ENCODE results near the gene ZC3H12A. TPM values are rescaled to one million over a fixed set of nuclear protein-coding genes. Genes with fewer than 3 reads are reported as not detected.
A peak's percentile ranks its signal among the peaks of the same experiment; 100 is the strongest.

The ZC3H12A gene
- total RNA-seq, 5 donors from 2014 or later (not counting 1 experiment from before 2014, with no cell fraction given) = 49.5 to 131 (median 53.5) TPM

DNA sequence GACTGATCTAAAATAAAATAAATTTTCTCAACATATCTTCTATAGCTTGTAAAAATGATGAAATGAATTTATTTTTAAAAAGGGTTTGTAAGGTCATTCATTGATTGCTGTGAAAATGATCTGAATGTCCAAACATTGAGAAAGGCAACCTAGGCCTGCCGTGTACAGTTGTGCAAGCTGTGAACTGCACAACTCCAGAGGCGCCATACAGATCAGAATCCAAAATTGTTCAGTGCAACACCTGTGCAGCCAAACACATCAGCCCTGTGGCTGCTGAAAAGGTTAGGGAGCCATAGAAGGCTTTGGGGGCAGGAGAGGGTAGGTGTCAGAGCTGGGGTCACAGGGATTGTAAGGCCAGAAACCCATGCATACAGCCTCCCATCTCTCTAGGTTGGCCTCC lies 9.9 kb upstream of the ZC3H12A start:
- ATAC-seq (replicated peaks in 1 of 4) (no peak), DNase-seq (no peak)
- Mint-ChIP-seq H3K27me3 (no peaks in the 10 kb centered on the region), H3K4me1 (peaks cover 2 to 5% (median 4%) of the 10 kb centered on the region in 3 donors), H3K9me3 (no peaks in the 10 kb centered on the region), H3K4me3 (no peak overlapping the region), H3K27ac (no peak overlapping the region), H3K36me3 (no peaks in the 10 kb centered on the region)
- H3K4me3 ChIP-seq (ENCODE audit: control insufficient read depth in 1 of 2, extremely low read depth in 1 of 2, low read length in 1 of 2) = no peak overlapping the region
- no peaks in the 10 kb centered on the region for H3K27me3 ChIP-seq (replicated peaks in 1 of 2; ENCODE audit: control insufficient read depth in 2 of 2, extremely low read depth in 1 of 2, insufficient read depth in 2 of 2, low read length in 1 of 2)
- no peaks in the 10 kb centered on the region for H3K4me1 ChIP-seq (ENCODE audit: control insufficient read depth in 1 of 2, extremely low read depth in 1 of 2, insufficient read depth in 2 of 2, low read length in 2 of 2)
- ChIA-PET POLR2A (interaction anchor here in 1 of 2 donors (0.9 kb wide), 1 partner anchor 9 kb away, joined by 3 read pairs; no protein-coding TSS in a partner anchor), CTCF (no interaction called here)
- 75% methylated on average over 2 of the region's 2 CpGs for WGBS (ENCODE audit: insufficient coverage)
- H3K27ac ChIP-seq (ENCODE audit: low read length) = no peak overlapping the region
- H3K36me3 ChIP-seq (ENCODE audit: control insufficient read depth in 2 of 2, extremely low read depth in 1 of 2, insufficient read depth in 1 of 2, low read length in 1 of 2) = peaks cover 0 to 5% of the 10 kb centered on the region in 2 donors
- no peaks in the 10 kb centered on the region for H3K9me3 ChIP-seq

DNA sequence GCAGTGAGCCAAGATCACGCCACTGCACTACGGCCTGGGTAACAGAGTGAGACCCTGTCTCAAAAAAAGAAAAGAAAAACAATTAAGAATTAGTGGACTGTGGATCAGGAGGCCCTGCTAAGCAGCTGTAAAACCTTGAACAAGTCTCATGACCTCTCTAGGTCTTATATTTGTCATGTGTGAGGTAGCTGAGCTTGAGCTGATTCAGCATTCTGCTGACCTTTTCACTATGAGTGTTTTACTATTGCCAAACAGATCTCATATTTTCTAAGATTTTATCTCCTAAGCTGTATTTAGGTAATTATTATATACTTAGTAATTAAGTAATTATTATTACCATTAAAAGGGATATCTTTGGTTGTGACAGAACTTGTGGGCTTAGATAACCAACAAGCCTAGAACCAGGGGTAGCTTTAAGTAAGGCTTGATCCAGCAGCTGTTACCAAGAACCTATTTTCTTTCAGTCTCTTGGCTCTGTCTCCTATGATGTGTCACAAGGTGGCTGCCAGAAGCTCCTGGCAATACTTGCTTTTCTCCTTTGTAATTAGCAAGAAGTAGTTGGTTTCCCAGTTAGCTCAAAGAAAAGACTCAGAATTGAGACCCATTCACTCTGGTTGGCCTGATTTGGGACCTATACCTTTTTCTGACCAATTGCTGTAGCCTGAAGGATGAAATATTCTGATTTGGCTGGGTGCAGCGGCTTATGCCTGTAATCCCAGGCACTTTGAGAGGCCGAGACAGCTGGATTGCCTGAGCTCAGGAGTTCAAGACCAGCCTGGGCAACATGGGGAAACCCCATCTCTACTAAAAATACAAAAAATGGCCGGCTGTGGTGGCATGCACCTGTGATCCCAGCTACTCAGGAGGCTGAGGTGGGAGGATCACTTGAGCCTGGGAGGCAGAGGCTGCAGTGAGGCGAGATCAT lies 8.5 kb upstream of the ZC3H12A start:
- Histone ChIP-seq H3K9me3 (no peaks in the 10 kb centered on the region), H3K4me3 (ENCODE audit: control insufficient read depth in 1 of 2, extremely low read depth in 1 of 2, low read length in 1 of 2) (no peak overlapping the region), H3K27ac (ENCODE audit: low read length) (no peak overlapping the region), H3K4me1 (ENCODE audit: control insufficient read depth in 1 of 2, extremely low read depth in 1 of 2, insufficient read depth in 2 of 2, low read length in 2 of 2) (no peaks in the 10 kb centered on the region), H3K36me3 (ENCODE audit: control insufficient read depth in 2 of 2, extremely low read depth in 1 of 2, insufficient read depth in 1 of 2, low read length in 1 of 2) (peaks cover 0 to 3% of the 10 kb centered on the region in 2 donors), H3K27me3 (replicated peaks in 1 of 2; ENCODE audit: control insufficient read depth in 2 of 2, extremely low read depth in 1 of 2, insufficient read depth in 2 of 2, low read length in 1 of 2) (no peaks in the 10 kb centered on the region)
- no peak for ATAC-seq (replicated peaks in 1 of 4)
- H3K9me3 Mint-ChIP-seq = no peaks in the 10 kb centered on the region
- H3K27ac Mint-ChIP-seq = no peak overlapping the region
- no peaks in the 10 kb centered on the region for H3K36me3 Mint-ChIP-seq
- 100% methylated on average over 3 of the region's 6 CpGs for WGBS (ENCODE audit: insufficient coverage)
- no peak overlapping the region for H3K4me3 Mint-ChIP-seq
- no peak for DNase-seq
- POLR2A ChIA-PET = no interaction called here
- H3K27me3 Mint-ChIP-seq = no peaks in the 10 kb centered on the region
- CTCF ChIA-PET = interaction anchor here (0.6 to 2.1 kb wide), 4 partner anchors 15 to 22 kb away, joined by 3 to 11 read pairs (median 4); no protein-coding TSS in a partner anchor
- peaks cover 8 to 12% (median 11%) of the 10 kb centered on the region in 3 donors for H3K4me1 Mint-ChIP-seq

DNA sequence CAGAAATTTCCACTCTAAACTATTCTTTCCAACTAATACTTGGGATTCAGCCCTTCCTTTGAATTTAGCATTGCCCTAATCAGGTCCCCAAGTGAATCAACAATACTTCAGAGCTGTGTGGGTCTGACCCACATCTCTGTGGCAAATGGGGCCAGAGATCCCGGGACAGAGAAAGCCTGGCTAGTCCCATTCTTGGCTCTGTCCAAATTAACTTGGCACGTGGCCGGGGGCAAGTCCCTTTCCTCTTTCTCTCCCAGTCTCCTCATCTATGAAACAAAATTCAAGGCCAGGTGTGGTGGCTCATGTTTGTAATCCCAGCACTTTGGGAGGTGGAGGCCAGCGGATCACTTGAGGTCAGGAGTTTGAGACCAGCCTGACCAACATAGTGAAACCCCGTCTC lies 6.3 kb upstream of the ZC3H12A start:
- DNase-seq = no peak
- Histone ChIP-seq H3K9me3 (no peaks in the 10 kb centered on the region), H3K27me3 (replicated peaks in 1 of 2; ENCODE audit: control insufficient read depth in 2 of 2, extremely low read depth in 1 of 2, insufficient read depth in 2 of 2, low read length in 1 of 2) (no peaks in the 10 kb centered on the region), H3K36me3 (ENCODE audit: control insufficient read depth in 2 of 2, extremely low read depth in 1 of 2, insufficient read depth in 1 of 2, low read length in 1 of 2) (no peaks in the 10 kb centered on the region), H3K4me3 (ENCODE audit: control insufficient read depth in 1 of 2, extremely low read depth in 1 of 2, low read length in 1 of 2) (no peak overlapping the region), H3K27ac (ENCODE audit: low read length) (no peak overlapping the region), H3K4me1 (ENCODE audit: control insufficient read depth in 1 of 2, extremely low read depth in 1 of 2, insufficient read depth in 2 of 2, low read length in 2 of 2) (peaks cover 9 to 21% of the 10 kb centered on the region in 2 experiments)
- H3K4me1 Mint-ChIP-seq = peaks cover 24 to 31% (median 29%) of the 10 kb centered on the region in 3 donors
- no CpG with 5 or more reads among the region's 5 CpGs for WGBS (ENCODE audit: insufficient coverage)
- ChIA-PET CTCF (no interaction called here), POLR2A (no interaction called here)
- no peak overlapping the region for H3K27ac Mint-ChIP-seq
- H3K9me3 Mint-ChIP-seq = no peaks in the 10 kb centered on the region
- ATAC-seq (replicated peaks in 1 of 4) = no peak
- H3K27me3 Mint-ChIP-seq = no peaks in the 10 kb centered on the region
- no peak overlapping the region for H3K4me3 Mint-ChIP-seq
- no peaks in the 10 kb centered on the region for H3K36me3 Mint-ChIP-seq

DNA sequence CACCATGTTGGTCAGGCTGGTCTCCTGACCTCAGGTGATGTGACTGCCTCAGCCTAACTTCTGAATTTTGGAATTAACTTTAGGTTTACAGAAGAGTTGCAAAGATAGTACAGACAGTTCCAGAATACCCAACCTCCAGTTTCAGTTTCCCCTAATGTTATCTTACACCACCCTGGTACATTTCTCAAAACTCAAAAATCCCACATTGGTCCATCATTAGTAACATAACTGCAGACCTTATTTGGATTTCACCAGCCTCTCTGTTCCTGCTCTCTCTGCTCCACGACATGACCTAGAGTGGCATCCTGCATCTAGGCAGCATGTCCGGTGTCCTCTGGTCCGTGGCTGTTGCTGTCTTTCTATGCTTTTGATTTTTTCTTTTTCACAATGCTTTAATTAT lies 5.0 kb upstream of the ZC3H12A start:
- H3K27me3 ChIP-seq (replicated peaks in 1 of 2; ENCODE audit: control insufficient read depth in 2 of 2, extremely low read depth in 1 of 2, insufficient read depth in 2 of 2, low read length in 1 of 2) = no peaks in the 10 kb centered on the region
- ChIA-PET CTCF (interaction anchor here in 1 of 2 donors (1.1 kb wide), 1 partner anchor 9 kb away, joined by 8 read pairs; no protein-coding TSS in a partner anchor), POLR2A (no interaction called here)
- no peaks in the 10 kb centered on the region for H3K36me3 ChIP-seq (ENCODE audit: control insufficient read depth in 2 of 2, extremely low read depth in 1 of 2, insufficient read depth in 1 of 2, low read length in 1 of 2)
- no peaks in the 10 kb centered on the region for H3K36me3 Mint-ChIP-seq
- no peaks in the 10 kb centered on the region for H3K27me3 Mint-ChIP-seq
- peaks cover 33 to 41% (median 38%) of the 10 kb centered on the region in 3 donors for H3K4me1 Mint-ChIP-seq
- no peaks in the 10 kb centered on the region for H3K9me3 ChIP-seq
- 50% methylated on average over 1 of the region's 3 CpGs for WGBS (ENCODE audit: insufficient coverage)
- H3K9me3 Mint-ChIP-seq = no peaks in the 10 kb centered on the region
- peaks cover 15 to 32% of the 10 kb centered on the region in 2 experiments for H3K4me1 ChIP-seq (ENCODE audit: control insufficient read depth in 1 of 2, extremely low read depth in 1 of 2, insufficient read depth in 2 of 2, low read length in 2 of 2)
- H3K4me3 Mint-ChIP-seq = no peak overlapping the region
- no peak for DNase-seq
- ATAC-seq (replicated peaks in 1 of 4) = no peak
- H3K27ac Mint-ChIP-seq = peak overlapping the region; percentile 6 to 19
- H3K4me3 ChIP-seq (ENCODE audit: control insufficient read depth in 1 of 2, extremely low read depth in 1 of 2, low read length in 1 of 2) = no peak overlapping the region
- H3K27ac ChIP-seq (ENCODE audit: low read length) = no peak overlapping the region

DNA sequence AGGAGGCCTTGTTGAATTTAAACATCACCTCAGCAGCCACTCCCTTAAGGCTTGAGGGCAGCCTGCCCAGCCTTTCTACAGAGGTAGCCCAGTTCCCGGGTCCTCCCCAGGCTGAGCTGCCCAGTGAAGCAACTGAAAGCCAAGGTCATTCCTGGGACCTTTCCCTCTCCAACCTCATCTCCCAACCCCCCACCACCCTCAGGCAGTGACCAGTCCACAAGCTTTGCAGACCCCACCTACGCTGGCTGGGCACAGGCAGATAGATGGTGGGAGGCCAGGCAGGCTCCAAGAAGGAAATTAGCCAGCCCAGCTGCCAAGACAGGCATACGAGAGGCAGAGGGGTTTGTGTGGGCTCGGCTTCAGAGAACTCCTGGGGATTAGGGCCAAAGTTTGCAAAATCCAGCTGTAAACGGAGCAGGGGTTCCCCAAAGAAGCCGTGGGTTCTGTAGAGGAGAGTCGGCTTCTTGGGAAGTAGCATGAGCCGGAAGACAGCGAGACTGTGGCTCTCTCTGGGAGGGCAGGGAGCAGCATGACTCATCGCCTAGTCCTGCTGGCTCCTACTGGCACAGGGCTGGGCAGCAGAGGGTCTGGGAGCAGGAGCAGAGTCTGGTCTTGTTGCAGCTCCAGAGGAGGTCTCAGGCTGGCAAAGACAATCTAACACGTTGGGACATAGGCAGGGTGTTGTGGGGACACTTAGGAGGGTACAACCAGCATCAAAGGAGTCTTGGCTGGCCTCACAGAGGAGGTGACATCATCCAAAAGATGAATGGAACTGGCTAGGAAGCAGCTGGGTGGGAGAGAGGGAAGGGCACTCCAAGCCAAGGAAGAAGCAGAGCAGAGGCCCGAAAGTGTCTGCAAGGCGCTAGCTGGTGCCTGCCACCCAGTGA lies 2.8 kb upstream of the ZC3H12A start:
- peak overlapping the region in 2 of 3 donors; percentile 80 to 92 for H3K4me3 Mint-ChIP-seq

DNA sequence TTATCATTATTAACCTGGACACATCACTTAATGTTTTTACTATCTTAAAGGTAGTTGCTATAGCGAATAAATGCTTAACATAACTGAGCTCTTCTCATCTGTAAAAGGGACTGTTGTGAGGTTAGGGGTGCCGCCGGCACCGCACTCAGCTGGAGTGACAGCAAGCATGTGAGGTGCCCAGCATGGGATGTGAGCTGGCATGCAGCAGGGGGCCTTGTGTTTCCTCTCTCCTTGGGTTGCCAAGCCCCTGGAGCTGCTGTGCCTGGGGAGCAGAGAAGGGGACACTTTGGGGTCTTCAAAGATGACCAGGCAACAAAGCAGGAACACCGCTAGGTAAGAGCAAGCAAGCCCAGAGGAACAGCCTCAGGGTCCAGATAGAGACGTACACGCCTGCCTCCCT lies 2.1 kb upstream of the ZC3H12A start:
- Histone ChIP-seq H3K27ac (ENCODE audit: low read length) (peak overlapping the region; percentile 68), H3K9me3 (no peaks in the 10 kb centered on the region)

More for the DNA sequence above, 2.8 kb upstream of the ZC3H12A start:
- no peaks in the 10 kb centered on the region for H3K27me3 Mint-ChIP-seq
- ATAC-seq (replicated peaks in 1 of 4) (no peak), DNase-seq (no peak)
- peaks cover 12% of the 10 kb centered on the region for H3K36me3 Mint-ChIP-seq
- peaks cover 38 to 46% (median 39%) of the 10 kb centered on the region in 3 donors for H3K4me1 Mint-ChIP-seq
- Histone ChIP-seq H3K36me3 (ENCODE audit: control insufficient read depth in 2 of 2, extremely low read depth in 1 of 2, insufficient read depth in 1 of 2, low read length in 1 of 2) (peaks cover 0 to 10% of the 10 kb centered on the region in 2 donors), H3K27ac (ENCODE audit: low read length) (peak overlapping the region; percentile 68), H3K27me3 (replicated peaks in 1 of 2; ENCODE audit: control insufficient read depth in 2 of 2, extremely low read depth in 1 of 2, insufficient read depth in 2 of 2, low read length in 1 of 2) (no peaks in the 10 kb centered on the region), H3K4me1 (ENCODE audit: control insufficient read depth in 1 of 2, extremely low read depth in 1 of 2, insufficient read depth in 2 of 2, low read length in 2 of 2) (peaks cover 22 to 45% of the 10 kb centered on the region in 2 experiments), H3K4me3 (ENCODE audit: control insufficient read depth in 1 of 2, extremely low read depth in 1 of 2, low read length in 1 of 2) (no peak overlapping the region), H3K9me3 (no peaks in the 10 kb centered on the region)
- WGBS (ENCODE audit: insufficient coverage) = 90% methylated on average over 10 of the region's 13 CpGs
- POLR2A ChIA-PET = no interaction called here
- peak overlapping the region; percentile 93 to 95 for H3K27ac Mint-ChIP-seq
- H3K9me3 Mint-ChIP-seq = no peaks in the 10 kb centered on the region
- CTCF ChIA-PET = interaction anchor here in 1 of 2 donors (1.3 to 1.4 kb wide), 2 partner anchors 16 to 17 kb away, joined by 4 to 10 read pairs; no protein-coding TSS in a partner anchor

More for the DNA sequence above, 2.1 kb upstream of the ZC3H12A start:
- Histone ChIP-seq H3K4me1 (ENCODE audit: control insufficient read depth in 1 of 2, extremely low read depth in 1 of 2, insufficient read depth in 2 of 2, low read length in 2 of 2) (peaks cover 27 to 51% of the 10 kb centered on the region in 2 experiments), H3K27me3 (replicated peaks in 1 of 2; ENCODE audit: control insufficient read depth in 2 of 2, extremely low read depth in 1 of 2, insufficient read depth in 2 of 2, low read length in 1 of 2) (no peaks in the 10 kb centered on the region), H3K36me3 (ENCODE audit: control insufficient read depth in 2 of 2, extremely low read depth in 1 of 2, insufficient read depth in 1 of 2, low read length in 1 of 2) (peaks cover 0 to 15% of the 10 kb centered on the region in 2 donors), H3K4me3 (ENCODE audit: control insufficient read depth in 1 of 2, extremely low read depth in 1 of 2, low read length in 1 of 2) (peak overlapping the region in 1 of 2 donors; percentile 32)
- Mint-ChIP-seq H3K4me3 (peak overlapping the region; percentile 80 to 92 (median 85)), H3K27me3 (no peaks in the 10 kb centered on the region), H3K9me3 (no peaks in the 10 kb centered on the region), H3K4me1 (peaks cover 38 to 49% (median 45%) of the 10 kb centered on the region in 3 donors), H3K27ac (peak overlapping the region; percentile 93 to 95), H3K36me3 (peaks cover 17% of the 10 kb centered on the region)
- WGBS (ENCODE audit: insufficient coverage) = 60% methylated on average over 3 of the region's 7 CpGs
- ChIA-PET POLR2A (interaction anchor here in 1 of 2 donors (0.6 kb wide), 1 partner anchor 9 kb away, joined by 8 read pairs; no protein-coding TSS in a partner anchor), CTCF (interaction anchor here (0.6 to 1.9 kb wide), 4 partner anchors 15 to 22 kb away, joined by 3 to 10 read pairs (median 6); no protein-coding TSS in a partner anchor)
- ATAC-seq (replicated peaks in 1 of 4) (no peak), DNase-seq (no peak)

Data from T-cell (primary cell).